ENCODE measurements around the gene FAM120A.

Gene FAM120A

DNA sequence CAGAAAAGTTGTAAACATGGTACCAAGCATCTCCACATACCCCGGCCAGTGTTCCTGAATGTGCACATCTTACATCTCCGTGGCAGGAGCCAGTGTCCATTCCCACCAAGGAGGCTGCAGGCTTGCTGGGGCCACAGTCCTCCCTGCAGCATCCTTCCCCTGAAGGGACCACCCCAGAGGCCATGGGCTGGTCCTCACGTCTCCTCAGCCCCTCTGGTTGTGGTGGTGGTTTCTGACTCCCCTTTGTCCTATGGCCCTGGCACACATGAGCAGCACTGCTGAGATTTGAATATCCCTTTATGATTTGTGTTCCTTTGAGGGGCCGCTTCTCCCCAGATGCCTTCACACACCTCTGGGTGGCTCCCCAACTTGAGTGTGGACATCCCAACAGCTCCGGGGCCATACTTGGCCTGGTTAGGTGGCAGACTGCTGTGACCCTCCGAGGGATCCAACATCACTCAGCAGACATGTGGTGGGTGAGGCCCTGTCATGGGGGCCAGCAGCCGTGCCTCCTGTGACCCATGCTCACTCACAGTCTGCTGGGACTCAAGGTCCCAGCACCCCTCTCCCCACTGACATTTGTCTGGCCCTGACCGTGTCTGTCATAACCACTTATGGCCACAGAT lies 139.2 kb downstream of the FAM120A start:
- no peak for TF ChIP-seq POLR2AphosphoS5 (IDR thresholded peaks at IDR 0.05; ENCODE audit: low read depth, low read length)
- TF ChIP-seq SIN3A (IDR thresholded peaks at IDR 0.05; ENCODE audit: borderline replicate concordance, insufficient read depth, low read length): no peak
- no peak for TF ChIP-seq REST (IDR thresholded peaks at IDR 0.05; ENCODE audit: insufficient read depth in 1 of 2, low read depth in 2 of 2, low read length in 2 of 2)
- no peak for TF ChIP-seq FOXP2 (optimal IDR thresholded peaks at IDR 0.05; ENCODE audit: borderline replicate concordance, extremely low read depth, extremely low read length, insufficient read depth)
- TF ChIP-seq TAF1 (IDR thresholded peaks at IDR 0.05; ENCODE audit: borderline replicate concordance, insufficient read depth, low read length): no peak

- TF ChIP-seq FOXP2 (optimal IDR thresholded peaks at IDR 0.05; ENCODE audit: borderline replicate concordance, extremely low read depth, extremely low read length, insufficient read depth) (no peak), REST (IDR thresholded peaks at IDR 0.05; ENCODE audit: insufficient read depth in 1 of 2, low read depth in 2 of 2, low read length in 2 of 2) (no peak), TAF1 (IDR thresholded peaks at IDR 0.05; ENCODE audit: borderline replicate concordance, insufficient read depth, low read length) (no peak), POLR2AphosphoS5 (IDR thresholded peaks at IDR 0.05; ENCODE audit: low read depth, low read length) (no peak), SIN3A (IDR thresholded peaks at IDR 0.05; ENCODE audit: borderline replicate concordance, insufficient read depth, low read length) (no peak)
These were observed 140.0 kb downstream of the FAM120A start for GRCh38 chr9:93591301-93592007.

- no peak for TF ChIP-seq FOXP2 (optimal IDR thresholded peaks at IDR 0.05; ENCODE audit: borderline replicate concordance, extremely low read depth, extremely low read length, insufficient read depth)
- no peak for TF ChIP-seq POLR2AphosphoS5 (IDR thresholded peaks at IDR 0.05; ENCODE audit: low read depth, low read length)
These were observed 140.6 kb downstream of the FAM120A start for GRCh38 chr9:93592008-93592642.

DNA sequence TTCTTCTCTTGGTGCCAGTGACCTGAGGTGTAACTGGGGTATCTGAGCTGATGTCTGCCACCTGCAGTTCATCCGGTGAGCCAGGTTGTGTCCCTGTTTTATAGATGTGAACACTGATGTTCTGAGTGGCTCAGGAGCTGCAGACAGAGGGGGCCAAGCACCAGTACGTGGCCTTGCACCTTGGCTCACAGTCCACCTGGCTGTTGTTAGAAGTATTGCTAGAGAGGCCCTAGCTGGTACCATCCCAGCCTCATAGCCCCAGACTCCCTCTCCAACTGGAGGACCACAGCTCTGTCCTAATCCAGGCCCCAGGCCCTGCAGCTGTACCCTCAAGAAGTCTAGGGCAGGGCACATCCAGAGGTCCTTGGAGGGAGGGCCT lies 141.1 kb downstream of the FAM120A start:
- TF ChIP-seq TAF1 (IDR thresholded peaks at IDR 0.05; ENCODE audit: borderline replicate concordance, insufficient read depth, low read length) (no peak), REST (IDR thresholded peaks at IDR 0.05; ENCODE audit: insufficient read depth in 1 of 2, low read depth in 2 of 2, low read length in 2 of 2) (no peak), SIN3A (IDR thresholded peaks at IDR 0.05; ENCODE audit: borderline replicate concordance, insufficient read depth, low read length) (no peak), FOXP2 (optimal IDR thresholded peaks at IDR 0.05; ENCODE audit: borderline replicate concordance, extremely low read depth, extremely low read length, insufficient read depth) (no peak), POLR2AphosphoS5 (IDR thresholded peaks at IDR 0.05; ENCODE audit: low read depth, low read length) (no peak)

DNA sequence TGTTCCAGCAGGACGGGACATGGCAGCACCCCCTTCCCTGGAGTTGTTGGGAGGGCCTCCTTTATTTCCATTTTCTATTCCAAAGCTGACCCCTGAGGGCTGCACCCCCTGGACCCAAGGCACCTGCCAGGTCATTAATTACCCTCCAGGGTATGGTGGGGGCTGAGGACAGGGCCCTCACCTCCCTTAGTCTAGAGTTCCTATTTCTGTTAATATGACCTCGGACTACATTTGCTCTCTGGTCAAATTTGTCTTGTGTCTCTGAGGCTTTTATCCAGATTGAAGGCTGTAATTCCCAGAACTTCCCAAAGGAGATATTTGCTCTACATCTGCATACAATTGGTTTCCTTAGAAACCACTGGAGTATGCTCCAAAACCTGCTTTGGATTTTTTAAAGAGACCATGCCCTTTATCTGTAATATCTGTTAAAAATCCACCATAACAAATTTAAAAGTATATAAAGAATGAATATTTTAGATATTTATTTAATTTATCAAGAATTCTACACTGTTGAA lies 141.7 kb downstream of the FAM120A start:
- TF ChIP-seq REST (IDR thresholded peaks at IDR 0.05; ENCODE audit: insufficient read depth in 1 of 2, low read depth in 2 of 2, low read length in 2 of 2) (no peak), TAF1 (IDR thresholded peaks at IDR 0.05; ENCODE audit: borderline replicate concordance, insufficient read depth, low read length) (no peak), POLR2AphosphoS5 (IDR thresholded peaks at IDR 0.05; ENCODE audit: low read depth, low read length) (no peak), SIN3A (IDR thresholded peaks at IDR 0.05; ENCODE audit: borderline replicate concordance, insufficient read depth, low read length) (no peak), FOXP2 (optimal IDR thresholded peaks at IDR 0.05; ENCODE audit: borderline replicate concordance, extremely low read depth, extremely low read length, insufficient read depth) (no peak)

All from PFSK-1 (cell line).